Measurements from ENCODE around the gene CFAP73. TPM values are rescaled to one million over a fixed set of nuclear protein-coding genes. Genes with fewer than 3 reads are reported as not detected.

The CFAP73 gene
- total and polyA plus RNA-seq, 2 of the 8 experiments (the other 6 are each of a cell fraction or from before 2014, with no cell fraction given): 0.45 to 0.56 TPM

- TF ChIP-seq ATF2 (IDR thresholded peaks at IDR 0.05; ENCODE audit: low read length) (no peak), BACH1 (IDR thresholded peaks at IDR 0.05; ENCODE audit: low read length) (no peak)
Measured at GRCh38 chr12:113131556-113131955, 18.0 kb upstream of the CFAP73 start (continued).

Measured in H1 (cell line).